Liver (tissue), 3 donors: ENCODE results near the gene PPM1M.

Source experiments
- GABPA ChIP-seq, 2 donors: IDR thresholded peaks in 1 of 2; conservative IDR thresholded peaks in 1 of 2; 2 replicates each; pipeline ENCODE4 v1.6.1; 2016; ENCODE audit warnings: antibody characterized with exemption in 2 of 2, mild to moderate bottlenecking in 1 of 2, moderate library complexity in 1 of 2
- TF ChIP-seq, protein P1 (sequence below): fragments of 150-350 bp; IDR thresholded peaks from 2 replicates; pipeline ENCODE4 v1.5.1; 2017; ENCODE audit warnings: improper control_type of control experiment, low read depth, low read length; ENCODE audit not compliant: missing input control
- donor health status: healthy.
- donor health status: healthy.

DNA sequence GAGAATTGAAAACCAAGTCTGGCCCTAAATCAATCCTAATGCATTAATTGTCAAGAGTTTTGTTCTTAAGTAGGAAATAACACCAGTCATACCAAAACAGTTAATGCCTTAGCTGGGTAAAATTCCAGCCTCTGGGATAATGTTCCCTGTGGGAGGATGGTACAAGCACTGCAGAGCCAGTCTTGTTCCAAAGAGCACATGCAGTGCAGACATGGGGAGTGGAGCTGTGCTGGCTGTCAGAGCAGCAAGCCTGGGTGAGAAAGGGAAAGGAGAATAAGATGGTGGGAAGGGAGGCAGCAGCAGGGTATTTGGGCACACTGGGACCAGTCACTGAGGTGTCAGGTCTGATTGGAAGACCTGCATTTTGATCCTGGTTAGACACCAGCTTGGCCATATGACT, 35.5 kb upstream of the PPM1M start:
- TF ChIP-seq, protein P1, sequence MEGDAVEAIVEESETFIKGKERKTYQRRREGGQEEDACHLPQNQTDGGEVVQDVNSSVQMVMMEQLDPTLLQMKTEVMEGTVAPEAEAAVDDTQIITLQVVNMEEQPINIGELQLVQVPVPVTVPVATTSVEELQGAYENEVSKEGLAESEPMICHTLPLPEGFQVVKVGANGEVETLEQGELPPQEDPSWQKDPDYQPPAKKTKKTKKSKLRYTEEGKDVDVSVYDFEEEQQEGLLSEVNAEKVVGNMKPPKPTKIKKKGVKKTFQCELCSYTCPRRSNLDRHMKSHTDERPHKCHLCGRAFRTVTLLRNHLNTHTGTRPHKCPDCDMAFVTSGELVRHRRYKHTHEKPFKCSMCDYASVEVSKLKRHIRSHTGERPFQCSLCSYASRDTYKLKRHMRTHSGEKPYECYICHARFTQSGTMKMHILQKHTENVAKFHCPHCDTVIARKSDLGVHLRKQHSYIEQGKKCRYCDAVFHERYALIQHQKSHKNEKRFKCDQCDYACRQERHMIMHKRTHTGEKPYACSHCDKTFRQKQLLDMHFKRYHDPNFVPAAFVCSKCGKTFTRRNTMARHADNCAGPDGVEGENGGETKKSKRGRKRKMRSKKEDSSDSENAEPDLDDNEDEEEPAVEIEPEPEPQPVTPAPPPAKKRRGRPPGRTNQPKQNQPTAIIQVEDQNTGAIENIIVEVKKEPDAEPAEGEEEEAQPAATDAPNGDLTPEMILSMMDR = no peak
- TF ChIP-seq GABPA (IDR thresholded peaks at IDR 0.05 in 1 of 2, conservative IDR thresholded peaks at IDR 0.05 in 1 of 2) = no peak
